K562 (cell line): ENCODE measurements around the gene RAB24.

ENCODE experiments used
- GABPB1 ChIP-seq: sonication (generic); formaldehyde crosslinking; IDR thresholded peaks from 2 replicates; pipeline ENCODE4 v1.8.0; 2022; ENCODE audit warnings: mild to moderate bottlenecking, missing genetic modification reagents
- TEAD4 ChIP-seq, 2 experiments: sonication (generic) in 1 of 2; formaldehyde crosslinking in 1 of 2; IDR thresholded peaks; 2 replicates each; pipeline versions ENCODE4 v1.6.1 to v1.8.0; 2012 to 2022; ENCODE audit warnings: borderline replicate concordance in 1 of 2, inconsistent platforms in 1 of 2, low read length in 1 of 2, mild to moderate bottlenecking in 1 of 2, missing genetic modification reagents in 1 of 2
- ZNF586 ChIP-seq: fragments of 450-650 bp; formaldehyde crosslinking; conservative IDR thresholded peaks from 2 replicates; pipeline ENCODE4 v1.4.0; 2020; ENCODE audit warnings: mild to moderate bottlenecking, moderate library complexity
- TF ChIP-seq, protein P1 (sequence below), 3 experiments: IDR thresholded peaks in 2 of 3; conservative IDR thresholded peaks in 1 of 3; 2 replicates each; pipeline ENCODE4 v1.5.1; 2011 to 2012; ENCODE audit warnings: low read length in 3 of 3, mild to moderate bottlenecking in 3 of 3, control low read depth in 2 of 3, improper control_type of control experiment in 1 of 3, inconsistent platforms in 1 of 3, low read depth in 1 of 3, mixed read lengths in 1 of 3, moderate library complexity in 1 of 3; ENCODE audit not compliant: insufficient read depth in 2 of 3

- TF ChIP-seq ZNF586 (no peak), GABPB1 (CRISPR knock-in tag) (no peak), TEAD4 (IDR thresholded peaks at IDR 0.05; ENCODE audit: low read length) (no peak), TEAD4 (CRISPR knock-in tag; IDR thresholded peaks at IDR 0.05; ENCODE audit: borderline replicate concordance) (no peak)
- TF ChIP-seq, protein P1, sequence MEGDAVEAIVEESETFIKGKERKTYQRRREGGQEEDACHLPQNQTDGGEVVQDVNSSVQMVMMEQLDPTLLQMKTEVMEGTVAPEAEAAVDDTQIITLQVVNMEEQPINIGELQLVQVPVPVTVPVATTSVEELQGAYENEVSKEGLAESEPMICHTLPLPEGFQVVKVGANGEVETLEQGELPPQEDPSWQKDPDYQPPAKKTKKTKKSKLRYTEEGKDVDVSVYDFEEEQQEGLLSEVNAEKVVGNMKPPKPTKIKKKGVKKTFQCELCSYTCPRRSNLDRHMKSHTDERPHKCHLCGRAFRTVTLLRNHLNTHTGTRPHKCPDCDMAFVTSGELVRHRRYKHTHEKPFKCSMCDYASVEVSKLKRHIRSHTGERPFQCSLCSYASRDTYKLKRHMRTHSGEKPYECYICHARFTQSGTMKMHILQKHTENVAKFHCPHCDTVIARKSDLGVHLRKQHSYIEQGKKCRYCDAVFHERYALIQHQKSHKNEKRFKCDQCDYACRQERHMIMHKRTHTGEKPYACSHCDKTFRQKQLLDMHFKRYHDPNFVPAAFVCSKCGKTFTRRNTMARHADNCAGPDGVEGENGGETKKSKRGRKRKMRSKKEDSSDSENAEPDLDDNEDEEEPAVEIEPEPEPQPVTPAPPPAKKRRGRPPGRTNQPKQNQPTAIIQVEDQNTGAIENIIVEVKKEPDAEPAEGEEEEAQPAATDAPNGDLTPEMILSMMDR (IDR thresholded peaks at IDR 0.05 in 2 of 3, conservative IDR thresholded peaks at IDR 0.05 in 1 of 3; ENCODE audit: insufficient read depth in 2 of 3, low read depth in 1 of 3, low read length in 3 of 3): no peak
These were observed 4.2 kb upstream of the RAB24 start for GRCh38 chr5:177307544-177308363.
